GM04503 (cell line): ENCODE results near the gene DRGX.

Experiments used
- DNase-seq: peaks from one replicate; pipeline ENCODE4 v3.0.0-alpha.2; 2012; ENCODE audit warnings: low read depth

DRGX gene

DNA sequence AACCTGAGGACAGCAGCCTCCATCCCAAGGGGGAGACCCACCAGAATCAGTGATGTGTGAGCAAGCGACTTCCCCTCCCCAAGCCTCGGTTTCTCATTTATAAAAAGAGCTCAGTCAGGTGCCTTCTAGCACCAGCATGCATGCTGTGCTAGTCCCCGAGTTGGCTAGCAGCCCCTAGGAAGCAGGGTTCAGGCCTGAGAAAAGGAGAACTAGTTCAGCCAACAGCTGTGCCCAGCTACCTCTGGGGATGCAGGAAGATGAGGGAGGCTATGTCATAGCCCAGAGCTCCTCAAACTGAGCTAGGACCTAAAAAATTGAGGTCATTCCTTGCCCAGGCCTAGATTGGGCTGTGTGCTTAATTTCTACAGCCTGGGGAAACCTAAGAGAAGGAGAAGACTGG, 13.7 kb downstream of the DRGX start:
- DNase-seq = no peak

DNA sequence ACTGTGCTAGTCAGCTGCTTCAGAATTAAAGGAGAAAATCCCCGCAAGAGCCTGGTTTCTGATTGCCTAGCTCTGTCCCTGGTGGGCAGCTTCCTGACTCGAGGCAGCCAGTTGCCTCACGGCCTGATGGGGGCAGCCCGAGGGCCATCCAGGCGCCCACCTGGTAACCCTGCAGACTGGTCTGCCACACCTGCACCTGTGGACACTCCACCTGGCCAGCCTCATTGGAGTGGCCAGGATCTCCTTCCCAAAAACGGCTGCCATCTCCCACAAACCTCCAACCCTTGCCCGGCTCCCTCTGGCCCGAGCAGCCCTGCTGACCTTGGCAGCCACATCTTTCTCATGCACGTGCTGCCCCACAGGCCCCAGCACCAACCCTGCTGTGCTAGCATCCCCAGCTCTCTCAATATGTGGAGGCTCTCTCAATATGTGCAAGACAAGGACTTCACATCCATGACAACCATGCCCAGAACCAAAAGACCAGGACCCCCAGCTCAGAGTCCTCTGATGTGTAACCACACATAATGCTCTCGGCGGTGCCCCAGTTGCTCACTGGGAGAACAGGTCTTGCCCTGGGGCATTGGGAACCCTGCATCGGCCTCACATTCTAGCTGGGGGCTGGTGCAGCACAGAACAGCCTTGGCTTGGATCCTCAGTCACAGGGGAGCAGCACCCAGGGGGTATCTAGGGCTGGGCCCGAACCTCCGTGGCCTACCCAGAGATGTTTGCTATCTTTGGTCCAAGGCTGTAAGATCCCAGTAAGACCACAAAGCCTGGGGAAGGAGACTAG, 14.6 kb downstream of the DRGX start:
- no peak for DNase-seq

DNA sequence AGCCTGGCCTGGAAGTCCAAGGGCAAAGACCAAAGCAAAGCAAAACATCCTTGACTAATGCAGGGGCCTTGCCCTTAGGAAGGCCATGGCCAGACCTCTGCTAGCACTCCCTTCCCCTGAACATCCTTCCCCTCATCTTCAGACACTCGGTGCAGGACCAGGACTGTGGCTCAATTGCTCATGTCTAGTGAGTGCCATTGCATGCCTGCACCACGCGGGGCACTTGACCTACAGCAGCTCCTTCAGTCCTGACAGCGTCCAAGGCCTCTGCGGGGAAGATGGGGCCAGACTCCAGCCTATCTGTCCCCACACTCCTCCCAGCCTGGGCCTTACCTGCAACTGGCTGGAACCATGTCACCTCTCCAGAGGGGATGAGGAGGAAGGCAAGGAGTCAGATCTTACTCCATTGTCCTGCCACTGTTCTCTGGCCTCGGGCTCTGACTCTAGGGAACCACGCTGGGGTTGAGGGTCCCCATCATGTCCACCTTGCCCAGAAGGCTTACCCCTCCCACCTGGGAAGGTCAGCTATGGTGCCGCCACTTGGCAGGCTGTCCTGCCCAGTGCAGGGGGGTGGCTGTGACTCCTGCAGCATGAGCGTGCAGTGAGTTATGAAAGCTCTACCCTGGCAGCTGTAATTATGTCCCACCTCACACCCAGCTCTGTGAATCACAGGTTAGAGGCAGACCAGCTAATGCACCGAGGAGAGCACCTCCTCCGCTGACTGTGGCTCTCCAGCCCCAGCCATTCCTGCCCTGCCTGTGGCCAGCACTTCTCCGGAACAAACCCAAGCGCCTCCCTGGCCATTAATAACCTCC, 16.1 kb downstream of the DRGX start:
- no peak for DNase-seq

DNA sequence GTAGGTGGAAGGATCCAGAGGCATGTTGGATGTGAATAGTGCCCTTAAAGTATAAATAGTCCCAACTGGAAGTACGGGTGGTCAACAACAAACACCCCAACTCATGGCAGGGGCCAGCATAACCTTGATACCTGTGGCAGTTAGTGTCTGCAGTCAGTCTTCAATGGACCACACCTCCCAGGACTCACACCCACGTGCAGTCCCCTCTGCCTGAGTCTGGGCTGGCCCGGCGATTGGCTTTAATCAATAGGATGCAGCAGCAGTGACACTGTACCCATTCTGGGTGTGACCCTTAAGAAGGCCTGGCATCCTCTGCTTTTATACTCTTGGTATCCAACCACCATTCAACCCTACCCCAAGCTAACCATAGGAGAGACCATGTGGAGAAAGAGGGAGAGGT, 18.6 kb downstream of the DRGX start:
- no peak for DNase-seq

DNA sequence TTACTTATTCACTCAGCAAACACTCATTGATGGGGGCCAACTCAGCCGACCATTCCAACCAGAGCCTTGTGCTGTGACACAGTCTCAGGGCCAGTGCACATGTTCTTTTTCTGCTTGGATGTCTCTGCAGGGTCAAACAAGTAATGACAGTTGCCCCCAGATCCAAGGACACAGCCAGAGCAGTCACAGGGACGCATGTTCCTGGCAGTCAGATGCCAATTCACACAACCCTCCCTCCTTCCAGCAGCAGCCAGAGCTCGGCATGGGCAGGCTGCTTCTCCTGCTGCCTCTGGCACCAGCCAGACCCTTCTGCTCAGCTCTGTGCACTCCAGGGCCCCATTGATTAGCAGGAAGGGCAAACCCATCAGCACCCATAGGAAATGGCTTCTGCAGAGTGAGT, 20.3 kb downstream of the DRGX start:
- no peak for DNase-seq

DNA sequence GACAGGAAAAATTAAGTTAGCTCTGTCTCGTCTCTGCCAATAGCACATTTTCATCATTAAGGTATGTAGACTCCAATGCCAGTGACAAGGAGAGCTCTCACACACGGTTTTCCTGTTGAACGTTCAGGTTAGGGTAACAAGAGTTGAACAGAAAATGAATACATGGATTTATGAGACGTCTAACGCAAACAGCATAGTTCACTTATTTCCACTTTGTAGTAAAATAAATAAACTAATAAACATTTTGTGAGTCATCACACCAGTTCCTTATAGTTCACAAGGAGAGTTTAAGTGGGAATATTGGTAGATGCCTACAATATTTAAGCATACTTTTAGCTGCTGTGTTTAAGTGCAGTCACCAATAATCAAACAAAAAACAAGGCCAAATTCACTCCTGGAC, 21.1 kb downstream of the DRGX start:
- no peak for DNase-seq

DNA sequence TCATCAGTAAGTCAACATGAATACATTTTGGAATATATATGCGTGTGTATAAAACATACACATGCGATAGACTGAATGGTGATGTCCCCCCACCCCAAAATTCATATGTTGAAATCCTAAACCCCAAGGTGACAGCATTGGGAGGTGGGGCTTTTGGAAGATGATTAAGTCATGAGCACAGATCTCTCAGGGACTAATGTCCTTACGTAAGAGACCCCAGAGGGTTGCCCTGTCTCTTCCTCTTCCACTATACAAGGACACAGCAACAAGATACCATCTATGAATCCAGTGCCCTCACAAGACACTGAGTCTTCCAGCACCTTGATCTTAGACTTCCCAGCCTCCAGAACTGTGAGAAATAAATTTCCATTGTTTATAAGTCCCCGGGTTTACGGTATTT, 22.5 kb downstream of the DRGX start:
- no peak for DNase-seq

DNA sequence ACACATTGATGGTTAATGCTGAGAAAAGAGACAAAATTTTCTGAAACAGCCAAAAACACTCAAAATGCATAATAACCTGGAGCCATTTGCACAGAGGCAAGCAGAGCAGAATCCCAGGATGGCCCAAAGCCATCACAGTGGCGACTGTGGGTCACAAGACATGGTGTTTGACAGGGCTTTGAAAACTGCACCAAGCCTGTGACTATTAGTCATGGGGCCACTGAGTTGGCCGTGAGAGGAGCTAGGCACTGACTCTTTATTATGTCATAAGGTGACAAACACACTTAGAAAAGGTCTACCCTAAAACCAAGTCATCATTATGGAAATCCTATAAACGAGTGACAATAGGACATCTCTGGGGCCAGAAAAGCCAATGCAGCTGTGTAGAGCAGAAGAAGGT, 23.9 kb downstream of the DRGX start:
- no peak for DNase-seq

DNA sequence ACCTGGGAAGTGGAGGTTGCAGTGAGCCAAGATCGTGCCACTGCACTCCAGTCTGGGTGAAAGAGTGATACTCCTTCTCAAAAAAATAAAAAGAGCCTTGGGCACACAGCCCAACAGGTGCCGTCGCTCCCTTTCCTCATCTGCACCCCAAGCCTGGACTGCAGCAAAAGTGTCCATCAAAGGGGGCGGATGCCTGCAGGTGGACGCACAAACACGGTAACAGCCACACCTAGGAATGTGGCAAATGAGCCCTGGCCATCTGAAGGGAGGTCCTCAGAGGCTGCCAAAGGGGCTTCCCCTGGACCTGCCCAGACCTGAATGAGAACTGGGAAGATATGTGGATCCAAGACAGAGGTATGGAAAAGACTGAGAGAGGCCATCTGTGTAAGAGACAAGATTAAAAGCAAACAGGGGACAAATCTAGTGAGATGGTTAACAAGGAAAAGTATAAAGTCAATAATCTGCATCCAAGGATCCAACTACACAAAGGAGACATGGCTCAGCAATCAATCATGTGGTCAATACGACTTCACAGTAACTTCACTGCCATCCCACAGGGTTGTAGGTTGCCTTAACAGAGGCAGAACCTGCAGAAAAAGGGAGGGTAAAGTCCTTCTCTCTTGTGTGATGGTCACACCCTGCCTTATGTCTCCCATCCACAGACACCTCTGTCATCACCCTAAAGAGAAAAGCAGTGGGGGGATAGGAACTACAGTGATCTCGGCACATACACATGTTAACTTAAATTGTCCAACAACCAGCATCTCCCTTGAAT, 25.4 kb downstream of the DRGX start:
- no peak for DNase-seq

DNA sequence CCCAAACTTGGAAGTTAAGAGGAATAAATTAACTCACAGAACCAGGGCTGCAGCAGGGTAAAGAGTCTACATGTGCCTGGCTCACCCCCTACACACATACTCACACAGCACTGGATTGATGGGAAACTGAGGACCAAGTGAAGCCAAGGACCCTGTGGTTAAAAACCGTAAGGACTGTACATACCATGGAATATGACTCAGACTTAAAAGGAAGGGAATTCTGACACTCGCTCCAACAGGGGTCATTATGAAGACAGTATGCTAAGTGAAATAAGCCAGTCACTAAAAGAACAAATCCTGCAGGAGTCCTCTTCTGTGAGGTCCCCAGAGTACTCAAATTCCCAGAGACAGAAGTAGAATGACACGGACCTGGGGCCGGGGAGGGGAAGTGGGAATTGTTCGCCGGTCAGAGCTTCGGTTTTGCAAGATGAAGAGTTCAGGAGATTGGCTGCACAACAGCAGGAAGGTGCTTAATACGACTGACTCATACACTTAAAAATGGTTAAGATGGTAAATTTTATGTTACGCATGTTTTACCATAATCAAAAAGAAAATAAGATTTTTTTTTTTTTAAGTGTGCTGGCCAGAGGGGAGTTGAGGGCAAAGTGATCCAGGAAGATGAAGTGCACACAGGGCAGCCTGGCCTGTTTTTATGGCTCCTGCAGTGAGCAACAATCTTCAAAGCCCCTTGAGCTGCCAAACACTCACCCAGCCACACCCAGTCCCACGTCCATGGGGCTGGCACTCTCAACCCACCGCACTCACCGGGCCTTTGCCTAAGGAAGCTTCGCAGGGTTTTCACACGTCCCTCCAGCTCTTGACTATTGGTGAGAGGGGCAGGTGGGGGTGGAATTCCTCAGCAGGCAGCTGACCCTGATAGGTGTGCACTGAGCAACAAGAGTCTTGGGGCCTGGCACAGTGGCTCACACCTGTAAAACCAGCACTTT, 26.4 kb downstream of the DRGX start:
- no peak for DNase-seq

DNA sequence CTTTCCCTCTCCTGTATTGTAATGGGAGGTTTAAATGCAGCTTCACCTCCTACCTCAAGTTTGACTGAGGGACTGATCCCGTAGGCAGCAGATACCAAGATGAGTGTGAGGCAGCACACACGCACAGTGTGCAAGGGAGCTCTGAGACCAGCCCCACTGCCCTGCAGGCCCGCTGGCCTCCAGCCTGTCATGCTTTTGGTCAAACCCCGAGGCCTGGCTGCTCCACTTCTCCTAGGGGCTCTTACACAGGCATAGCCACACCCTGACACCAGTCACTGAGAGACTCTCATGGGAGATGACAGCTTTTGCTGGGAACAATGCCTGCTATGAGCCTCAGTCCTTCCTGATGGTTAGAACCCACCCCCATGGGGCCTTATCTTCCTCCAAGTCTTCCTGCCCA, 27.6 kb downstream of the DRGX start:
- no peak for DNase-seq

DNA sequence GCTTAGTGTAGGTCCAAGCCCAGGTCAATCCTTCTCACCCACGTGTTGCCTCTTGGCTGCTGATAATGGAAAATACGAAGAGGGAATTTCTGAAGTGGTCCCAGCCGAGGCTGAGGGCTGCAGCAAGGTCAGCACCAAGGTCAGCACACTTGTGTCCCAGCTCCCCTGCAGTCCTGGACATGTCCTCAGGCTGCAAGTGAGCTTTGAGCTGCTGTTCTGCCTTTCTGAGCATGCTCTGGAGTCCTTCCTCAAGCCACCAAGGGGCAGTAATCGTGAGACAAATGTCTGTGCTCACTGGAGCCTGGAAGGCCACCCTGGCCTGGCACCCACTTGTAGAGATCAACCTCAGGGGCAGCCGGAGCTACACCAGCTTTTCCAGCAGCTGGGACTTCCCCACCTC, 28.3 kb downstream of the DRGX start:
- DNase-seq = no peak

DNA sequence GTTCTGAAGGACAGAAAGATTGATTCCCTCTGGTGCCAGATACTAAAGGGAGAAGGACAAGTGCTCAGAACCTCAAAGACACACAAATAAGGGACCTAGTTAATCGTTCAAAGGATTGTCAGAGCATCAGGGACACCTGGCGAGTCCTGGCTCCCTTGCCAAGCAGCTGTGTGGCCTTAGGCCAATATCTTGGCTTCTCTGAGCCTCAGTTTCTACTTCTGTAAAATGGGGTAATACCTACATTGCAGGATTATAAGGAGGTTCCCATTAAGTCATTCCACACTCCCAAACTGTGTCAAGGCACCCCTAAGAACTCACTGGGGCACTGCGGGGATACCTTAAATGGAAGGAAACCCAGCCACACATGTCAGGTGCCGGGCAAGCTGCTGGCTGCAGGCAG, 29.4 kb downstream of the DRGX start:
- DNase-seq = no peak

DNA sequence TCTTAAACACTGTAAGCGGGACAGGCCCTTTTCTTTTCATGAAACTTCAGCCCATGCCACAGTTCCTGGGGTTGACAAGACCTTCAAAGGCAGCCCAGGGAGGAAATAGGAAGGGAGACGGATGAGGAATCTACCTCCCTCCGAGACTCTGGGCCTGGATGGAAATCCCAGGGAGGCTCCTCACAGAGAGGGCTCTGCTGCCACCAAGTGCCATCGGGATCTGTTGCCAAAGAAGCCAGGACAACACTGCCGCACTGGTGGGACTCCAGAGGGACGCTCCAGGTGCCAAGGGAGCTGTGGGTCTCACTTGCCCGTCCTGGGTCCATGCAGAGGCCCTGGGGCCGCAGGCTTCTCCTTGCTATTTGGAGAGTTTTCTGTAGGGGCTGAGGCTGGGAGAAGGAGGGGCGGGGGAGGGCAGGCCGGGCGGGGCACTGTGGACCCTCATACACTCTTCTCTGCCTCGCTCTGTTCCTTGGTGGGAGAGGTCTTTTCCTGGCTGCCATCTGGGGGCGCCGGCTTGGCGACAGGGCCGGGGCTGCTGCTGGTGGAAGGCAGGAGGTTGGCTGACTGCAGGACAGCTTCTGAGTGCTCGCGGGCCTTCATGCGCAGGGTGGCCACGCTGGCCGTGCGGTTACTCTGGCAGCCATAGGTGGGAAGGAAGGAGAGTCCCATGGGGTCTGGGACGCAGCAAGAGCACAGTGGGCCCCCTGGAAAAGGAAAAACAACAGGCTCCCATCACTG, 30.0 kb downstream of the DRGX start:
- no peak for DNase-seq

DNA sequence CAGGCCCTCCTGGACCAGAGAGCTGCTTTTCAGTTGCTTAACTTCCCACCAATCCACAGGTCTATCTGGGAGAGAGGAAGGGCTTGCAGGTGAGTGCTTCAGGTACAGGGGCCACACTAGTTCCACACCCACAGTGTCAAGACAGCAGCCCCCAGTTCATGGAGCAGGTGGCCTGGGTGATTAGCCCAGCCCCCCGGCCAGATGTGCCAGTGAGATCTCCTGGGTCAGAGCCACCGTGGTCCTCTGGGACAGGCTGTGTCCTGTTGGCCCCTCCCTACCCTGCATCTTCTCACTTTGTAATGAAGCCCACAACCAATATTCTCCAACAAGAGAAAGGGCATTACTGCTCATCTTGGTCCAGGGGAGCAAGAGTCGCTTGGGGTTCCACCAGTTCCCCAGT, 30.6 kb downstream of the DRGX start:
- no peak for DNase-seq

DNA sequence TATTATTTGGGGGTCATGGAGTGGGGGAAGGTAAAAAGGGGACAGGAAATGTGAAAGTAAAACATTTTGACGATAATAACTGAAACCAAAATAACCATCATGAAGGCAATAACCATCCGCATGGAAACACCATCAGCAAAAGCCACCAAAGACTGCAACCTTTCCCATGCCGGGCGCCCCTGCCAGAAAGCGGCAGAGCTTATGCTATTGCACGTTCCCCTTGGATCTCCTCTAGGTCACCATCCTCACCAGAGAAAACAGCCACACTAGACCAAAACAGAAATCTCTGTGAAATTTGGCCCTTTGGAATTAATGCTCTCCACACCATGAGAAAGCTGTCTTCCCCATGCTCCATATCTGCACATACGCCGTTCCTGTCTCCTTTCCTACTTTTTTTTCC, 31.1 kb downstream of the DRGX start:
- DNase-seq = no peak

DNA sequence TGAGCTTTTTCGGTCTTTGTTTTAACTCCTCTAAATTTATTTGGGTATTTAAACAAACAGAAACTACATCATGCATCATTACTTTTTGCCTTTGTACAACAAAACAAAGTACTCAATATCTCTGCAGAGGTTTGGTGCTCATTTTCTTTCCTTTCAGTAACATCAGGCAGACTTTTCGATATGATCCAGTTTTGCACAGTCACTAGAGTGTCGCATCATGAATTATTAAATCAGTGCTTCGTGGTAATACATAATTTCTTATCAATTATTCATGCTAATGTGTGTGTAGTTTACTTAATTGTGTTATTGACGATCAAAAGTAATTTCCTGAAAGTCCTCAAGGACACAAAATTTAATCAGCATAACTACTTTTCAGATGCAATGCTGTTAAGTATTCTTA, 31.8 kb downstream of the DRGX start:
- no peak for DNase-seq

DNA sequence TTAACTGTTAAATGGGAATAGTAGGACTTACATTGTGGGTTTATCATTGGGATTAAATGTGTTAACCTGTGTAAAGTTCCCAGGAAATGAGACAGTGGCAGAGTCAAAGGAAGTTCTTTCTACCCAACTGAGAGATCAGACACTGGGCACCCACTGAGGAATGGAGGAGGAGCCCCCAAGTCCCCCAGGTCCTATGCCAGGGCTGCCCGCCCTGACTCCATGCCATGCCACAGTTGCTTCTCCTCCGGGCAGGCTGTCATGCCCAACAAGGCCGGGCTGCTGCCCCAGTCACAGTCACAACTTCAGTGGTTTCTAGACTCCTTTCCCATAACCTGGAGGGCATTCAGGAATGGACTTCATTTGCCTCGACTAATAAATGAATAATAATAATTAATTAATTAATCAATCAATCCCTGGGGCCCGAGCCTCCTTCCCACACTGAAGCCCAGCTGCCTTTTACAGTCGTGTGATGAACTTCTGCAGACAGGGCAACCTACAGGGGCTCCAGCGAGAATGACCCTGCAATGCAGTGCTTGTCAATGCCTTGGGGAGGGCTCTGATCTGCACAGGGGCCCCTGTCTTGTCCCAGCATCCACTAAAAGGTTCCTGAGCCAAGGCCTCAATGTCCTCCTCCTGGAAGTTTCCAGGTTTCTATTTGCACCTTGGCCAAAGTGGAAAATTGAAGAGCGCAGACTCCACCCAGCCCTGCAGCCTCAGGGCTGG, 32.4 kb downstream of the DRGX start:
- no peak for DNase-seq

DNA sequence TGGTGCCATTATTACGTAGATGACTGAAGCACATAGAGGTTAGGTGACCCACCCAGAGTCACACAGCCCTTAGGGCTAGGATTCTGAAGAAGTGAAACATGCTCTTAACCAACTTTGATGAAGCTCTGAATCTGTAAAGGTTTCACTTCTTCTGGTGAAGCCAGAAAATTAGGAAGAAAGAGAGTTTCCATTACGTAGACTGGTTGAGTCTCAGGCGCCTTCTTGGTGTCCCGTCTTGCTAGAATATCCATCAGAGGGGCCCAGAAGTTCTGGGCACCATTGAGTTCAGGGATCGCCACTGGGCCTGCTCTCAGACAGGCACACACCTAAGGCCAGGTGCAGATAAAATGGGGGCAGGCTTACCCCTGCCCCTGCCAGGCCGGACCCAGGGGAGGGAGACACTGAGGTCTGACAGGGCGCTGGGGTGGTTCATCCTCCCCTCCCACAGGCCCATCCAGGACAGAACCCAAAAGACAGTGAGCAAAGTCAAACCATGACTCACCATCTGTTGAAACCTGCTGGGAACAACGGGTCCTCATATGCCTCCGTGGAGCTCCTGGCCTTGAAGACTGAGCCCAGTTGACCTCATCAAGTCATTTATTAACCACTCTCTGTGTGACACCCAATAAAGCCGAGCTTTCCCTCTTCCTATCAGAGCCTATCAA, 33.2 kb downstream of the DRGX start:
- no peak for DNase-seq
